GM19035 (cell line): ENCODE measurements around the gene AMOTL1.
"Not testable (repeated sequence)": the region's sequence is repeated elsewhere in the genome, so short reads cannot be mapped to it uniquely, and the experiment has no call there.

ENCODE experiments used
- ATAC-seq: cut with Tn5 transposase; IDR thresholded peaks from one replicate; pipeline ENCODE4 v1.9.1; 2021; ENCODE audit not compliant: unreplicated experiment

AMOTL1 gene

GRCh38 chr11:94849839-94850238 lies 81.7 kb downstream of the AMOTL1 start:
- no peak for ATAC-seq

GRCh38 chr11:94851864-94852636 lies 83.9 kb downstream of the AMOTL1 start:
- no peak for ATAC-seq

- ATAC-seq = not testable (repeated sequence)
Observed at GRCh38 chr11:94853288-94853687, 85.1 kb downstream of the AMOTL1 start.

DNA sequence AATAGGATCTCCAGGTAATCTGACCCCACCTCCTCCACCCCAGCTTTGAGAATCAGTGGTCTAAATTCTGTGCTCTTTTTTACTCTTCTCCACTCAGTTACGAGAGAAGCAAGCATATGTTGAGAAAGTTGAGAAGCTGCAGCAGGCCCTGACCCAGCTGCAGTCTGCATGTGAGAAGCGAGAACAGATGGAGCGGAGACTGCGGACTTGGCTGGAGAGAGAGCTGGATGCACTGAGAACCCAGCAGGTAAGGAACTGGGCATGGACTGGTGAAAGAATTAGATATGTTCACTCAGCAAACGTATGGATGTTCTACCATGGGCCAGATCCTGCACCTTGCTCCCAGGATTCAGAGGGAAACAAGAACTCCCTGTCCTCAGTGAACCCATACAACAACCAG lies 85.7 kb downstream of the AMOTL1 start:
- no peak for ATAC-seq

- ATAC-seq = no peak
Observed at GRCh38 chr11:94854770-94855633, 86.8 kb downstream of the AMOTL1 start.

DNA sequence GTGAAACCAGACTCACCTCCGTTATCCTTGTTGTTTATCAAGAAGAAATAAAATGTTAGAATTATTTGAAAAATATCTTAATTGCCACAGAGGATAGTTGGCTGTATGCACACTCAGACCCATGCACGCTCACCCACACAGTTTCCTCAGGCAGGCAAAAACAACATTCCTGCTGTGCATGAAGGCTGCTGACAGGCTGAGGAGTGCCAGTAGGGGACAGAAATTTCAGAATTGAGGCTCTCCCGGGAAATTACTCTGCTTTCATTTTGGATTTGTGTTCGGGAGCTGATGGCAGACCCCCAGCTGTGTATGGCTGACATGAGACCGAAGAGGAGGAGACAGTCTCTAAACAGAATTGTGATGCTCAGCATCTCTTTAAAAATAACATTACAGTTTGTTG lies 87.5 kb downstream of the AMOTL1 start:
- ATAC-seq = no peak

DNA sequence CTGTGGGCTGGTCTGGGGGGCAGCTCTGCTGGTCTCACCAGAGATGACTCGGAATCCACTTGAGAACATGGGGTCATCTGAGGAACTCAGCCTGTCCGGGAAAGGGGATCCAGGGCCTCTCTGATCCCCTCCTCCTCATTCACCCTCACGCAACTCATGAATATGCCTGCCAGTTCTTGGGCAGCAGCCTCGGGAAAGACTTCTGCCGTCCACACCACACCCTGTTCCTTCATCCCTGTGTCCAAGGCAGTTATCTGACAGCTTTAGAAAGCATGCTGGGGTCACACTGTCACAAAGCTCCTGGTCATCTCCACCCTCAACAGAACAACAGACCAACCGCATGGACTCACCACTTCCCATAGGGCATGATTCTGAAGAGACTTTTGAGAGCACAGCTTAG lies 88.3 kb downstream of the AMOTL1 start:
- no peak for ATAC-seq

DNA sequence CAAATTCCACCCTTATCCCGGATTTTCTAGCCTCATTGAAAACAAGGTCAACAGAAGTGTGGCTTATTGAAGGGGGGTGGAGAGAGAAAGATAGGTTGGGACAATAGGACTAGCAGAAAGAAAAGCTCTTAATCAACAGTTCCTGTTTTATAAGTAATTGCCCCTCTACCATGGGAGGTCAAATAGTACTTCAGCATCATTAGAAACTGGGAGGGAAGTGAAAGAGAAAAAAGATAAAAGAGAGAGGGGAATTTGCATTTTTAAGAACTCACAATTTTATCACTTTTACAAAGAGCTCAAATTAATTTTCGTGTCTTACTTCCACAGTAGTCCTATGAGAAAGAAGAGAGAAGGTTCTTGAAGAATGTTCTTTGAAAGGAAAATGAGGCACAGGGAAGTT lies 89.2 kb downstream of the AMOTL1 start:
- ATAC-seq = no peak

DNA sequence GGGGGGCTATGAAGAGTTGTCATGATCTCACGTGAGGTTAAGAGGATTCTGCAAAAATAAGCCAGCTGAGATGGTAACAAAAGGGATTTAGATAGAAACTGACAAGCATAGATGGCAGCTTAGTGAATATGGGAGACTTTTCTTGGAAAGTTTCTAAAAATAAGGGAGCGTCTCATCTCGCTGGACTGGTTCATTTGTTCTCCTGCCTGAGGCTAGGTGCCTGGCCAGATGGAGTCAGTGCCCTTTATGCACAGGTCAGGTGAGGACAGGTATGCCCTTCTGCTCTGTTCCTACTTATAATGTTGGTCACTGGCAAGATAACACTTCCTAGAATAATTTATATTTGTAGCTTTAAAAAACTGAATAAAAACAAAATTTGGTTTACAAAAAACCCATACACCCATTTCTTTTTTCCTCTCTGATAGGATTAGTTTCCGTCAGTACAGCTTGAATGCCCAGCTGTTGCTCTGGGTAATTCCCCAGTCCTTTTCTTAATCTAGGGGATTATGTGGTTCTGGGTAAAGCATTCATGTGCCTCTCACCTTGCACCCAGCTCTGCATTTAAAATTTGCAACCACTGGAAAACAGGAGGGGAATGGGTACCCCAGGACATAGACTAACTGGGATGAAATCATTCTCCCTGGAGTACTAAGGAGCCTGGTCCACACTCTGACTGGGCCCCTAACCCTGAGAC lies 90.0 kb downstream of the AMOTL1 start:
- no peak for ATAC-seq

GRCh38 chr11:94860333-94860732 lies 92.2 kb downstream of the AMOTL1 start:
- ATAC-seq = no peak

DNA sequence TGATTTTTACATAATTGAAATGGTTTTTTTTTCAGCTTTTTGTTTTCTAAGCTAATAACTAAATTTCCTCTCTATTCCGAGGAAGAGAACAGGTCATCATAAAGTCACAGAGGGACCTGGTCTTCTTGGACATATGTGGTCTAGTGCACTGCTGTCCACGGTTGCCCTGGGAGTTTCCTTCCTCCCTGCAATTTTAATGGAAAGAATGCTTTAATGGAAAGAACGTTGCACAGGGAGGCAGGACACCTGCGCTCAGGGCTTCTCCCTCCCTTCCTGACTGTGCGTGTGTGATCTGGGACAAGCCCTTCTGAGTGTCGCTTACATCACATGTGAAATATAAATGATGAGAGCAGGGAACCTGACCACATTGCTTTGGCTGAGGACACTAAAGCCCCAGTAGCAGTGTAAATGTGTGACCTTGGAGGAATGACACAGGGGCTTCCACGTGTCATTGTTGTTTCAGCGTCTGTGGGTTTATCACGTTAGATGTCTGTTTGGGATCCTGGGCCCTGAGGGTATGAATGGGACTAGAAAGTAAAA lies 93.2 kb downstream of the AMOTL1 start:
- ATAC-seq = no peak

DNA sequence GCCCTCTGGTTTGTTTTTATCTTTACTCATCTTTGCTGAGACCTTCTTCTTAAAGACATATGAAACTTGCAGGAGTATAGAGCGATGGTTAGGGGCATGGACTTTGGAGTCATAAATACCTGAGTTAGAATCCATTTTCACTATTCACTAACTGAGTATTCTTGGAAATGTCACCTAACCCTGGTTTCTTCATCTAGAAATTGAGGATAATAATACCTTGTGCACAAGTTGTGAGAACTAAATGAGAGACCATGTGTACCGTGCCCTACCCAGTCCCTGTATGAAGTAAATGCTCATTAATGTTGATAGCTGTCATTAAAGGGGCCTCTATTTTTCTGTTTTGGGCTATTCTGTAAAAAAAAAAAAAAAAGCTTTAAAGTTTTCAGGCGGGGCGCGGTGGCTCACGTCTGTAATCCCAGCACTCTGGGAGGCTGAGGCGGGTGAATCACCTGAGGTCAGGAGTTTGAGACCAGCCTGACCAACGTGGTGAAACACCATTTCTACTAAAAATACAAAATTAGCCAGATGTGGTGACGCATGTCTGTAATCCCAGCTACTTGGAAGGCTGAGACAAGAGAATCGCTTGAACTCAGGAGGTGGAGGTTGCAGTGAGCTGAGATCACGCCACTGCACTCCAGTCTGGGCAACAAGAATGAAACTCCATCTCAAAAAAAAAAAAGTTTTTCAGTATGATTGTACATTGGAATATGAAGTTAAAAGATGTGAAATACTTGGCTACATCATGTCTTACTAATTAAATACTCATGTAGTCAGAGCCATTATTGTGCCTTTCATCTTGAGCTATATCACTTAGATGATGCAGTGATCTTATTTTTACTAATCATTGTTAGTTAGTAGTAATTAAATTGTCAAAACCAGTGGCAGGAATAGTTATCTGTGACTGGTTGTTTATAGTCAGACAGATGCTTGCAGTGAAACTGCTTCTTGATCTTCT lies 95.0 kb downstream of the AMOTL1 start:
- ATAC-seq = no peak

GRCh38 chr11:94864506-94865045 lies 96.4 kb downstream of the AMOTL1 start:
- no peak for ATAC-seq

GRCh38 chr11:94866231-94866822 lies 98.2 kb downstream of the AMOTL1 start:
- ATAC-seq = no peak

- no peak for ATAC-seq
Observed at GRCh38 chr11:94866936-94867795, 99.0 kb downstream of the AMOTL1 start.

GRCh38 chr11:94868468-94868867 lies 100.3 kb downstream of the AMOTL1 start:
- ATAC-seq = no peak

GRCh38 chr11:94869186-94869585 lies 101.0 kb downstream of the AMOTL1 start:
- no peak for ATAC-seq

DNA sequence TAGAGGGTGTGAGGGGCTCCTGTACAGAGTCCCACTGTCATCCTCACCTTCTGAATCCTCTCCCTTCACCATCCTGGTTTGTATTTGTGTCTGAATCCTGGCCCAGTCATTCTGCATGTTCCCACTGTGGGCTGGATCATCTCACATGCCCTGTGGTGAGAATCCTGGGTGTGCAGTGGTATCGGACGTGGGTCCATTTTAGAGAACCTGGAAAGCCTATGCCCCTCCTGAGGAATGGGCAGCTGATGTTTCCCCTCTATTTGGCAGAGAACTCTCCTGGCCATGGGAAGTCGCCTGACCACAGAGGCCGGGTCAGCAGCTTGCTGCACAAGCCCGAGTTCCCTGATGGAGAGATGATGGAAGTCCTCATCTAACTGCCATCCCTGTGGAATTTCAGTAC lies 102.3 kb downstream of the AMOTL1 start:
- ATAC-seq = no peak
